Trophoblast cell (in vitro differentiated cells and primary cell): ENCODE measurements around the gene GPR171.

ENCODE experiments used
- DNase-seq, 2 donors: peaks; one replicate each; pipeline ENCODE4 v3.0.0-alpha.2; 2016
- H2AFZ ChIP-seq: 2 replicates; pipeline ENCODE4 v1.6.1; 2013; ENCODE audit warnings: low read length, moderate library complexity, mild to moderate bottlenecking; ENCODE audit not compliant: insufficient read depth, poor library complexity
- H2AK5ac ChIP-seq: 2 replicates; pipeline ENCODE4 v1.6.1; 2013; ENCODE audit warnings: mild to moderate bottlenecking, low read length
- H2BK120ac ChIP-seq: 2 replicates; pipeline ENCODE4 v1.6.1; 2013; ENCODE audit warnings: low read length, mild to moderate bottlenecking, moderate library complexity; ENCODE audit not compliant: insufficient read depth, poor library complexity
- H2BK12ac ChIP-seq: 2 replicates; pipeline ENCODE4 v1.6.1; 2013; ENCODE audit warnings: mild to moderate bottlenecking, low read length, moderate library complexity
- H2BK5ac ChIP-seq: 2 replicates; pipeline ENCODE4 v1.6.1; 2013; ENCODE audit warnings: low read length, low read depth, moderate library complexity, mild to moderate bottlenecking; ENCODE audit not compliant: poor library complexity
- H3K14ac ChIP-seq: 2 replicates; pipeline ENCODE4 v1.6.1; 2013; ENCODE audit warnings: mild to moderate bottlenecking, low read length
- H3K18ac ChIP-seq: 2 replicates; pipeline ENCODE4 v1.6.1; 2013; ENCODE audit warnings: mild to moderate bottlenecking, low read length
- H3K23ac ChIP-seq: 2 replicates; pipeline ENCODE4 v1.6.1; 2013; ENCODE audit warnings: low read length
- H3K27ac ChIP-seq: 2 replicates; pipeline ENCODE4 v1.5.1; 2013; ENCODE audit warnings: low read depth, mild to moderate bottlenecking, inconsistent platforms, low read length, moderate library complexity
- H3K27me3 ChIP-seq: 2 replicates; pipeline ENCODE4 v1.6.1; 2013; ENCODE audit warnings: inconsistent platforms, mild to moderate bottlenecking, low read length, moderate library complexity; ENCODE audit not compliant: insufficient read depth
- H3K36me3 ChIP-seq, 2 experiments: 1 replicate in 1 of 2; 2 replicates in 1 of 2; pipeline ENCODE4 v1.6.1; 2013; ENCODE audit warnings: low read length in 2 of 2, mild to moderate bottlenecking in 2 of 2, moderate library complexity in 1 of 2; ENCODE audit not compliant: insufficient read depth in 2 of 2, control insufficient read depth in 1 of 2
- H3K4ac ChIP-seq: 2 replicates; pipeline ENCODE4 v1.6.1; 2013; ENCODE audit warnings: low read depth, mild to moderate bottlenecking, low read length, moderate library complexity
- H3K4me1 ChIP-seq, 2 experiments: 1 replicate in 1 of 2; 2 replicates in 1 of 2; pipeline ENCODE4 v1.6.1; 2013; ENCODE audit warnings: low read length in 2 of 2, mild to moderate bottlenecking in 2 of 2, moderate library complexity in 1 of 2; ENCODE audit not compliant: insufficient read depth in 2 of 2, control insufficient read depth in 1 of 2
- H3K4me2 ChIP-seq: 2 replicates; pipeline ENCODE4 v1.6.1; 2013; ENCODE audit warnings: inconsistent platforms, mild to moderate bottlenecking, low read length, moderate library complexity
- H3K4me3 ChIP-seq: 2 replicates; pipeline ENCODE4 v1.5.1; 2013; ENCODE audit warnings: mild to moderate bottlenecking, low read depth, low read length, inconsistent platforms
- H3K79me1 ChIP-seq: one replicate; pipeline ENCODE4 v1.6.1; 2013; ENCODE audit warnings: low read length
- H3K79me2 ChIP-seq: 2 replicates; pipeline ENCODE4 v1.6.1; 2013; ENCODE audit warnings: low read length, mild to moderate bottlenecking; ENCODE audit not compliant: control insufficient read depth, insufficient read depth, poor library complexity
- H3K9ac ChIP-seq: 2 replicates; pipeline ENCODE4 v1.6.1; 2013; ENCODE audit warnings: mild to moderate bottlenecking, low read length
- H3K9me3 ChIP-seq: 2 replicates; pipeline ENCODE4 v1.6.1; 2013; ENCODE audit warnings: low read depth, mild to moderate bottlenecking, control low read depth, inconsistent platforms, low read length; ENCODE audit not compliant: insufficient read depth
- H4K12ac ChIP-seq: 2 replicates; pipeline ENCODE4 v1.6.1; 2013; ENCODE audit warnings: low read depth, mild to moderate bottlenecking, low read length, moderate library complexity
- H4K8ac ChIP-seq: 2 replicates; pipeline ENCODE4 v1.6.1; 2013; ENCODE audit warnings: low read depth, mild to moderate bottlenecking, low read length, moderate library complexity
- H4K91ac ChIP-seq: one replicate; pipeline ENCODE4 v1.6.1; 2013; ENCODE audit warnings: low read depth, mild to moderate bottlenecking, low read length, moderate library complexity
- WGBS: extraction: QIAGEN DNeasy Blood & Tissue Kit; methylation state at CpG from one replicate; pipeline ENCODE4 v1.1.7; 2013; ENCODE audit warnings: missing lambda C conversion rate; ENCODE audit not compliant: insufficient read length, insufficient coverage; ENCODE audit errors: extremely low coverage; 5-methylcytosine and 5-hydroxymethylcytosine counted together

Gene GPR171

GRCh38 chr3:151197228-151197627 lies 5.8 kb downstream of the GPR171 start:
- H3K27ac ChIP-seq = no peak overlapping the region
- H3K23ac ChIP-seq = no peak overlapping the region
- H4K8ac ChIP-seq = peak overlapping the region; percentile 5
- no peak overlapping the region for H2BK120ac ChIP-seq
- no CpG with 5 or more reads among the region's 8 CpGs for WGBS
- H2BK5ac ChIP-seq = peak overlapping the region; percentile 33
- no peak overlapping the region for H2AK5ac ChIP-seq
- no peak overlapping the region for H3K4me2 ChIP-seq
- H2AFZ ChIP-seq = no peak overlapping the region
- peak overlapping the region; percentile 59 for H4K12ac ChIP-seq
- DNase-seq = no peak
- peaks cover 5 to 8% of the 10 kb centered on the region in 2 experiments for H3K36me3 ChIP-seq
- no peak overlapping the region for H3K4me3 ChIP-seq
- H3K18ac ChIP-seq = no peak overlapping the region
- H3K79me1 ChIP-seq = peaks cover 6% of the 10 kb centered on the region
- peak overlapping the region; percentile 1 for H3K14ac ChIP-seq
- H3K9me3 ChIP-seq = no peaks in the 10 kb centered on the region
- H3K4ac ChIP-seq = no peak overlapping the region
- no peaks in the 10 kb centered on the region for H3K27me3 ChIP-seq
- H3K4me1 ChIP-seq = peaks cover 3% of the 10 kb centered on the region in 2 experiments
- H3K9ac ChIP-seq = no peak overlapping the region
- peak overlapping the region; percentile 28 for H4K91ac ChIP-seq
- H2BK12ac ChIP-seq = peak overlapping the region; percentile 82
- H3K79me2 ChIP-seq = no peaks in the 10 kb centered on the region

GRCh38 chr3:151196434-151196833 lies 6.6 kb downstream of the GPR171 start:
- Histone ChIP-seq H3K4ac (no peak overlapping the region), H3K36me3 (peaks cover 5 to 10% of the 10 kb centered on the region in 2 experiments), H2BK12ac (no peak overlapping the region), H3K4me3 (no peak overlapping the region), H3K23ac (no peak overlapping the region), H3K9ac (no peak overlapping the region), H3K9me3 (no peaks in the 10 kb centered on the region), H2BK5ac (no peak overlapping the region), H3K14ac (no peak overlapping the region), H3K27me3 (no peaks in the 10 kb centered on the region), H3K79me2 (no peaks in the 10 kb centered on the region), H3K4me1 (peaks cover 3% of the 10 kb centered on the region in 2 experiments), H2AFZ (no peak overlapping the region), H4K91ac (no peak overlapping the region), H2BK120ac (no peak overlapping the region), H3K4me2 (no peak overlapping the region), H4K12ac (no peak overlapping the region), H4K8ac (no peak overlapping the region), H2AK5ac (no peak overlapping the region), H3K18ac (no peak overlapping the region), H3K79me1 (peaks cover 6% of the 10 kb centered on the region), H3K27ac (no peak overlapping the region)
- no peak for DNase-seq

- Histone ChIP-seq H3K4ac (no peak overlapping the region), H3K4me3 (no peak overlapping the region), H4K8ac (no peak overlapping the region), H3K4me2 (no peak overlapping the region), H3K79me1 (peaks cover 6% of the 10 kb centered on the region), H4K91ac (no peak overlapping the region), H3K9me3 (no peaks in the 10 kb centered on the region), H2AFZ (no peak overlapping the region), H4K12ac (no peak overlapping the region), H3K23ac (no peak overlapping the region), H3K79me2 (no peaks in the 10 kb centered on the region), H2AK5ac (no peak overlapping the region), H2BK12ac (no peak overlapping the region), H3K27me3 (no peaks in the 10 kb centered on the region), H2BK5ac (no peak overlapping the region), H3K9ac (no peak overlapping the region), H2BK120ac (no peak overlapping the region), H3K14ac (no peak overlapping the region), H3K4me1 (peaks cover 3% of the 10 kb centered on the region in 2 experiments), H3K27ac (no peak overlapping the region), H3K18ac (no peak overlapping the region), H3K36me3 (peaks cover 5 to 11% of the 10 kb centered on the region in 2 experiments)
- DNase-seq = no peak
- no CpG with 5 or more reads among the region's 1 CpG for WGBS
Observed at GRCh38 chr3:151195826-151196225, 7.2 kb downstream of the GPR171 start.

- Histone ChIP-seq H3K4ac (no peak overlapping the region), H3K23ac (no peak overlapping the region), H3K14ac (no peak overlapping the region), H4K12ac (no peak overlapping the region), H3K9me3 (no peaks in the 10 kb centered on the region), H3K79me2 (no peaks in the 10 kb centered on the region), H2AK5ac (no peak overlapping the region), H3K27me3 (no peaks in the 10 kb centered on the region), H3K27ac (no peak overlapping the region), H3K79me1 (peaks cover 2% of the 10 kb centered on the region), H4K91ac (no peak overlapping the region), H3K18ac (no peak overlapping the region), H3K4me3 (no peak overlapping the region), H2BK5ac (no peak overlapping the region), H3K4me2 (no peak overlapping the region), H3K4me1 (peaks cover 0 to 3% of the 10 kb centered on the region in 2 experiments), H2AFZ (no peak overlapping the region), H3K36me3 (peaks cover 6 to 13% of the 10 kb centered on the region in 2 experiments), H4K8ac (no peak overlapping the region), H2BK12ac (no peak overlapping the region), H2BK120ac (no peak overlapping the region), H3K9ac (no peak overlapping the region)
- WGBS = no CpG with 5 or more reads among the region's 6 CpGs
- DNase-seq = no peak
Observed at GRCh38 chr3:151192545-151192944, 10.5 kb downstream of the GPR171 start.
